ENCODE measurements around the gene ATN1.

GRCh38 chr12:6952863-6953441 is 25.2 kb downstream of the ATN1 start:
- no peak for TF ChIP-seq BHLHE40 (IDR thresholded peaks at IDR 0.05; ENCODE audit: borderline replicate concordance)
- no peak for TF ChIP-seq SP1 (IDR thresholded peaks at IDR 0.05)
- no peak for TF ChIP-seq SUZ12 (IDR thresholded peaks at IDR 0.05)
- no peak for TF ChIP-seq TARDBP (IDR thresholded peaks at IDR 0.05)
- no peak for TF ChIP-seq LEF1 (IDR thresholded peaks at IDR 0.05; ENCODE audit: borderline replicate concordance)
